Osteocyte (in vitro differentiated cells): ENCODE data around the gene OSBPL5. TPM values are rescaled to one million over a fixed set of nuclear protein-coding genes. Genes with fewer than 3 reads are reported as not detected.

Experiments
- DNase-seq: peaks from one replicate; pipeline ENCODE4 v3.0.0; 2021; ENCODE audit warnings: mixed read lengths; ENCODE audit not compliant: unreplicated experiment; ENCODE audit errors: extremely low spot score
- H3K27ac Mint-ChIP-seq: one replicate; pipeline ENCODE4 v1.8.0; 2021; ENCODE audit warnings: mild to moderate bottlenecking, mixed read lengths; ENCODE audit not compliant: unreplicated experiment
- H3K27me3 Mint-ChIP-seq: one replicate; pipeline ENCODE4 v1.8.0; 2021; ENCODE audit warnings: mixed read lengths; ENCODE audit not compliant: unreplicated experiment
- H3K36me3 Mint-ChIP-seq: one replicate; pipeline ENCODE4 v1.8.0; 2021; ENCODE audit warnings: mixed read lengths; ENCODE audit not compliant: unreplicated experiment
- H3K4me1 Mint-ChIP-seq: one replicate; pipeline ENCODE4 v1.8.0; 2021; ENCODE audit warnings: mixed read lengths; ENCODE audit not compliant: unreplicated experiment
- H3K4me3 Mint-ChIP-seq: one replicate; pipeline ENCODE4 v1.8.0; 2021; ENCODE audit warnings: mild to moderate bottlenecking, moderate library complexity, mixed read lengths; ENCODE audit not compliant: unreplicated experiment
- H3K9me3 Mint-ChIP-seq: one replicate; pipeline ENCODE4 v1.8.0; 2021; ENCODE audit warnings: mixed read lengths; ENCODE audit not compliant: unreplicated experiment
- CTCF ChIP-seq: fragments of 200-600 bp; sonication (generic); IDR thresholded peaks from 2 replicates; pipeline ENCODE4 v1.5.0; 2021; ENCODE audit warnings: antibody characterized with exemption, mild to moderate bottlenecking, moderate library complexity
- total RNA-seq: library from RNA; stranded (reverse); gene quantifications from 2 replicates; pipeline ENCODE4 v1.2.1, GENCODE V29; 2021

Gene OSBPL5
- total RNA-seq, 1 donor from 2014 or later = 47.9 TPM

- no peak for DNase-seq
- no peak for TF ChIP-seq CTCF
- peaks cover 8% of the 10 kb centered on the region for H3K27me3 Mint-ChIP-seq
- no peaks in the 10 kb centered on the region for H3K36me3 Mint-ChIP-seq
- no peak overlapping the region for H3K4me3 Mint-ChIP-seq
- no peak overlapping the region for H3K27ac Mint-ChIP-seq
- peaks cover 9% of the 10 kb centered on the region for H3K9me3 Mint-ChIP-seq
- peaks cover 2% of the 10 kb centered on the region for H3K4me1 Mint-ChIP-seq
Measured at GRCh38 chr11:3178349-3178748, 13.2 kb upstream of the OSBPL5 start.

GRCh38 chr11:3177931-3178330, 12.8 kb upstream of the OSBPL5 start:
- no peaks in the 10 kb centered on the region for H3K36me3 Mint-ChIP-seq
- H3K27me3 Mint-ChIP-seq = peaks cover 8% of the 10 kb centered on the region
- H3K4me3 Mint-ChIP-seq = no peak overlapping the region
- peaks cover 9% of the 10 kb centered on the region for H3K9me3 Mint-ChIP-seq
- no peak for DNase-seq
- no peak overlapping the region for H3K27ac Mint-ChIP-seq
- TF ChIP-seq CTCF = no peak
- H3K4me1 Mint-ChIP-seq = peaks cover 2% of the 10 kb centered on the region

- Mint-ChIP-seq H3K4me3 (no peak overlapping the region), H3K9me3 (peaks cover 9% of the 10 kb centered on the region), H3K36me3 (no peaks in the 10 kb centered on the region), H3K27me3 (peaks cover 7% of the 10 kb centered on the region), H3K4me1 (peaks cover 2% of the 10 kb centered on the region), H3K27ac (no peak overlapping the region)
- no peak for DNase-seq
- TF ChIP-seq CTCF = no peak
Measured at GRCh38 chr11:3176487-3176886, 11.4 kb upstream of the OSBPL5 start.

- Mint-ChIP-seq H3K27ac (no peak overlapping the region), H3K9me3 (peaks cover 9% of the 10 kb centered on the region), H3K36me3 (no peaks in the 10 kb centered on the region), H3K4me3 (no peak overlapping the region), H3K4me1 (peaks cover 3% of the 10 kb centered on the region), H3K27me3 (no peaks in the 10 kb centered on the region)
- no peak for DNase-seq
- no peak for TF ChIP-seq CTCF
Measured at GRCh38 chr11:3175194-3175593, 10.1 kb upstream of the OSBPL5 start.

- Mint-ChIP-seq H3K36me3 (no peaks in the 10 kb centered on the region), H3K9me3 (peaks cover 9% of the 10 kb centered on the region), H3K27me3 (no peaks in the 10 kb centered on the region), H3K4me3 (no peak overlapping the region), H3K4me1 (peaks cover 11% of the 10 kb centered on the region), H3K27ac (no peak overlapping the region)
- no peak for TF ChIP-seq CTCF
- no peak for DNase-seq
Measured at GRCh38 chr11:3174387-3174786, 9.3 kb upstream of the OSBPL5 start.
